ENCODE data around the gene CNDP2. TPM values are rescaled to one million over a fixed set of nuclear protein-coding genes. Genes with fewer than 3 reads are reported as not detected.

CNDP2 gene
- total and polyA plus RNA-seq, 2 experiments from 2014 or later, result 40.5 to 72.2 TPM

DNA sequence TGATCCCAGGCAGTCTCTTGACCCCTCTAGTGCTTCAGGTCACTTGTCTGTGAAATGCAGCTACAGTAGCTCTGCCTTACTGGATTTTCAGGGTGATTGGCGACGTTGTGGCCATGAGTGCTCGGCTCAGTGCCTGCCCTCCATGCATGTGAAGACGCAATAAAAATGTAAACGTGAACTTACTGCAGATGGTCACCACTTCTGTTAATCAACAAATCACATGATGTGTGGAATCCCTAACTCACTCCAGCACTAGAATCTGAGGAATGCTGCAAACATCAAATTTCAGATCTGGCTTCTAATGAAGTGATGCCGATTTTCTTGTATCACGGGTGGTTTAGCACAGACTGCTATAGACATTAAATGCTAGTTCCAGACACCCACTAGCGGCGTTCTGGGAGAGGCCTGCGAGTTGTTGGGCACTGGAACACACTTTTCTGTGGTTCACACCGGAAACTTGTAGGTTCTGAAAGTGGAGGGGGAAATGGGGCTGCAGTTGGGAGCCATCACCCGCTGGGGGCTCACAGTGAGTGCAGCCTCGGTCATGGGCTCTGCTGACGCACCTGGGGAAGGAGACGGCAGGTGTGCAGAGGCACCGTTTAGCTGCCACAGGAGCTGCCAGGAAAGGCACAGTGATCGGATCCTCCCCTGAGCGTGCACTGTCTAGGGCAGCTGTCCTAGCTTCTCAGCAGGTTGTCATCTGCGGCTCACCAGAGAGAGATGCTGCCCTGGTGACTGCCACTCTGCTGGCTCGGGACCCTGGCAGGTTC, 44.7 kb downstream of the CNDP2 start:
- no peak for DNase-seq
- Histone ChIP-seq H3F3A (ENCODE audit: insufficient read depth) (no peaks in the 10 kb centered on the region), H3K79me2 (ENCODE audit: insufficient read depth) (no peaks in the 10 kb centered on the region), H2AFZ (no peak overlapping the region), H4K20me1 (ENCODE audit: insufficient read depth) (no peaks in the 10 kb centered on the region; the same call in 1 of the 2 replicates), H3K27me3 (replicated peaks; ENCODE audit: insufficient read depth) (no peaks in the 10 kb centered on the region; the same call in 1 of the 2 replicates), H3K9ac (no peak overlapping the region), H3K4me1 (ENCODE audit: insufficient read depth) (no peaks in the 10 kb centered on the region), H3K4me3 (no peak overlapping the region), H3K4me2 (ENCODE audit: unreplicated experiment) (no peak overlapping the region), H3K36me3 (ENCODE audit: low read depth) (no peaks in the 10 kb centered on the region), H3K27ac (no peak overlapping the region), H3K9me3 (ENCODE audit: low read depth) (no peaks in the 10 kb centered on the region), H3K9me2 (ENCODE audit: insufficient read depth) (no peaks in the 10 kb centered on the region)
- in situ Hi-C loops (cut with MboI), result no loop called here
- 57% methylated on average over 20 of the region's 20 CpGs for WGBS, 2 experiments (ENCODE audit: low coverage in 1 of 2, low lambda C conversion rate in 2 of 2, missing lambda C conversion rate in 2 of 2)
- TF ChIP-seq EZH2 (IDR thresholded peaks at IDR 0.05; ENCODE audit: insufficient read depth, poor library complexity, severe bottlenecking) (no peak), EZH2phosphoT487 (IDR thresholded peaks at IDR 0.05; ENCODE audit: insufficient read depth, low read depth) (no peak)

GRCh38 chr18:74541703-74542555, 45.8 kb downstream of the CNDP2 start:
- Histone ChIP-seq H3K79me2 (ENCODE audit: insufficient read depth) (no peaks in the 10 kb centered on the region), H3F3A (ENCODE audit: insufficient read depth) (no peaks in the 10 kb centered on the region), H3K4me3 (no peak overlapping the region), H3K4me1 (ENCODE audit: insufficient read depth) (peaks cover 5% of the 10 kb centered on the region), H3K27me3 (replicated peaks; ENCODE audit: insufficient read depth) (no peaks in the 10 kb centered on the region), H3K9ac (no peak overlapping the region), H3K27ac (no peak overlapping the region), H3K9me3 (ENCODE audit: low read depth) (no peaks in the 10 kb centered on the region), H4K20me1 (ENCODE audit: insufficient read depth) (no peaks in the 10 kb centered on the region; the same call in 1 of the 2 replicates), H2AFZ (no peak overlapping the region), H3K4me2 (ENCODE audit: unreplicated experiment) (no peak overlapping the region), H3K9me2 (ENCODE audit: insufficient read depth) (no peaks in the 10 kb centered on the region), H3K36me3 (ENCODE audit: low read depth) (no peaks in the 10 kb centered on the region)
- in situ Hi-C loops (cut with MboI), result no loop called here
- 72 to 83% methylated on average over 15 of the region's 15 CpGs for WGBS, 2 experiments (ENCODE audit: low coverage in 1 of 2, low lambda C conversion rate in 2 of 2, missing lambda C conversion rate in 2 of 2)
- no peak for TF ChIP-seq EZH2phosphoT487 (IDR thresholded peaks at IDR 0.05; ENCODE audit: insufficient read depth, low read depth)
- TF ChIP-seq EZH2 (IDR thresholded peaks at IDR 0.05; ENCODE audit: insufficient read depth, poor library complexity, severe bottlenecking), result no peak
- DNase-seq, result no peak

DNA sequence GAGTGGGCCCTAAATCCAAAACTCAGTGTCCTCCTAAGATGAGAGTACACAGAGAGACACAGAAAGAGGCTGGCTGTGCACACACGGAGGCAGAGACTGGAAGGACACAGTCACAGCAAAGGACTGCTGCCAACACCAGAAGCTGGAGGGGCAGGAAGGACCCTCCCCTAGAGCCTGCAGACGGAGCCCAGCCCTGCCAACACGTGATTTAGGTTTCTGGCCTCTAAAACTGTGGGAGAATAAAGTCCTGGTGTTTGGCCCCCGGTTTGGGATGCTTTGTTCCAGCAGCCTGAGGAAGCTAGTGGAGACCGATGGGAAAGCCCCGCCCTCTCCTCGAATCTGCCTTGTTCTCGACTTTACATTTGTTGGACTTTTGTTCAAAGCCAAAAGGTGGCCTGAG, 48.7 kb downstream of the CNDP2 start:
- in situ Hi-C loops (cut with MboI), result no loop called here
- Histone ChIP-seq H4K20me1 (ENCODE audit: insufficient read depth) (no peaks in the 10 kb centered on the region), H3K36me3 (ENCODE audit: low read depth) (no peaks in the 10 kb centered on the region), H3K27me3 (replicated peaks; ENCODE audit: insufficient read depth) (no peaks in the 10 kb centered on the region), H3K9me2 (ENCODE audit: insufficient read depth) (no peaks in the 10 kb centered on the region), H3K4me1 (ENCODE audit: insufficient read depth) (peaks cover 11% of the 10 kb centered on the region), H3K9me3 (ENCODE audit: low read depth) (no peaks in the 10 kb centered on the region), H3F3A (ENCODE audit: insufficient read depth) (no peaks in the 10 kb centered on the region), H3K4me2 (ENCODE audit: unreplicated experiment) (no peak overlapping the region), H3K4me3 (no peak overlapping the region), H2AFZ (no peak overlapping the region; the same call in 1 of the 2 replicates), H3K79me2 (ENCODE audit: insufficient read depth) (no peaks in the 10 kb centered on the region), H3K27ac (no peak overlapping the region), H3K9ac (no peak overlapping the region)
- TF ChIP-seq EZH2phosphoT487 (IDR thresholded peaks at IDR 0.05; ENCODE audit: insufficient read depth, low read depth), result no peak
- no peak for TF ChIP-seq EZH2 (IDR thresholded peaks at IDR 0.05; ENCODE audit: insufficient read depth, poor library complexity, severe bottlenecking)
- 31 to 35% methylated on average over 8 of the region's 8 CpGs for WGBS, 2 experiments (ENCODE audit: low coverage in 1 of 2, low lambda C conversion rate in 2 of 2, missing lambda C conversion rate in 2 of 2)
- DNase-seq, result no peak

DNA sequence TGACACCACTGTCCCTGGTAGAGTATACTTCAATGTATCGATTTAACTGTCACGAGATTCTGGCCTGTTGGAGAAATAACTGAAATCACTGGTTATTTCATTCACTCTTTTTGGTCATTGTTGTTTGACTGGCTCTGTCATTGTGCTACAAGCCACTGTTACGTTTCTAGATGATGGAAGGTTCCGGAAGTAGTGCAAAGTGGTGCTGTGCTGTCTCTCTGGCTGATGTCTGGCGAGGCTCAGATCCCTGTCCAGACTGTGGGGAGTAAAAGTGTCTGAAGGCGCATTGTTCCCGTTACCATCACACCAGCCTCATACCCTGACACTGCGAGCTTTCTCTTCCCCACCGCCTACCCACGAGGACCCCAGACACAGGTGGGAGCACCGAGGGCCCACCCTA, 49.8 kb downstream of the CNDP2 start:
- Histone ChIP-seq H3K79me2 (ENCODE audit: insufficient read depth) (no peaks in the 10 kb centered on the region), H3K9me3 (ENCODE audit: low read depth) (no peaks in the 10 kb centered on the region), H3K9ac (no peak overlapping the region), H3K27ac (no peak overlapping the region), H3K27me3 (replicated peaks; ENCODE audit: insufficient read depth) (no peaks in the 10 kb centered on the region), H3K4me2 (ENCODE audit: unreplicated experiment) (no peak overlapping the region), H3K9me2 (ENCODE audit: insufficient read depth) (no peaks in the 10 kb centered on the region), H3K36me3 (ENCODE audit: low read depth) (no peaks in the 10 kb centered on the region), H3F3A (ENCODE audit: insufficient read depth) (no peaks in the 10 kb centered on the region), H2AFZ (no peak overlapping the region), H3K4me3 (no peak overlapping the region), H3K4me1 (ENCODE audit: insufficient read depth) (peaks cover 11% of the 10 kb centered on the region), H4K20me1 (ENCODE audit: insufficient read depth) (no peaks in the 10 kb centered on the region)
- no peak for DNase-seq
- in situ Hi-C loops (cut with MboI), result no loop called here
- TF ChIP-seq EZH2phosphoT487 (IDR thresholded peaks at IDR 0.05; ENCODE audit: insufficient read depth, low read depth) (no peak), EZH2 (IDR thresholded peaks at IDR 0.05; ENCODE audit: insufficient read depth, poor library complexity, severe bottlenecking) (no peak)
- WGBS, 2 experiments (ENCODE audit: low coverage in 1 of 2, low lambda C conversion rate in 2 of 2, missing lambda C conversion rate in 2 of 2), result 73 to 81% methylated on average over 11 of the region's 11 CpGs
